ENCODE data around the gene ADIPOQ.

The ADIPOQ gene

DNA sequence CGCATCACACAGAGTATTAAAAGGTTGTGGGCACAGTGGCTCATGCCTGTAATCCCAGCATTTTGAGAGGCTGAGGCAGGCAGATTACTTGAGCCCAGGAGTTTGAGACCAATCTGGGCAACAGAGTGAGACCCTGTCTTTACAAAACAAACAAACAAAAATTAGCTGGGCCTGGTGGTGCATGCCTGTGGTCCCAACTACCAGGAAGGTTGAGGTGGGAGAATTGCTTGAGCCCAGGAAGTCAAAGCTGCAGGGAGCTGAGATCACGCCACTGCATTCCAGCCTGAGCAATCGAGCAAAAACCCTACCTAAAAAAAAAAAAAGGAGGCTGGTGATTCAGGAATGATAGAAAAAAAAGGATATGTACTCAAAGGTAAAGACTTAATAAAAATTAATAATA lies 59.6 kb downstream of the ADIPOQ start (continued):
- TF ChIP-seq, protein P1, sequence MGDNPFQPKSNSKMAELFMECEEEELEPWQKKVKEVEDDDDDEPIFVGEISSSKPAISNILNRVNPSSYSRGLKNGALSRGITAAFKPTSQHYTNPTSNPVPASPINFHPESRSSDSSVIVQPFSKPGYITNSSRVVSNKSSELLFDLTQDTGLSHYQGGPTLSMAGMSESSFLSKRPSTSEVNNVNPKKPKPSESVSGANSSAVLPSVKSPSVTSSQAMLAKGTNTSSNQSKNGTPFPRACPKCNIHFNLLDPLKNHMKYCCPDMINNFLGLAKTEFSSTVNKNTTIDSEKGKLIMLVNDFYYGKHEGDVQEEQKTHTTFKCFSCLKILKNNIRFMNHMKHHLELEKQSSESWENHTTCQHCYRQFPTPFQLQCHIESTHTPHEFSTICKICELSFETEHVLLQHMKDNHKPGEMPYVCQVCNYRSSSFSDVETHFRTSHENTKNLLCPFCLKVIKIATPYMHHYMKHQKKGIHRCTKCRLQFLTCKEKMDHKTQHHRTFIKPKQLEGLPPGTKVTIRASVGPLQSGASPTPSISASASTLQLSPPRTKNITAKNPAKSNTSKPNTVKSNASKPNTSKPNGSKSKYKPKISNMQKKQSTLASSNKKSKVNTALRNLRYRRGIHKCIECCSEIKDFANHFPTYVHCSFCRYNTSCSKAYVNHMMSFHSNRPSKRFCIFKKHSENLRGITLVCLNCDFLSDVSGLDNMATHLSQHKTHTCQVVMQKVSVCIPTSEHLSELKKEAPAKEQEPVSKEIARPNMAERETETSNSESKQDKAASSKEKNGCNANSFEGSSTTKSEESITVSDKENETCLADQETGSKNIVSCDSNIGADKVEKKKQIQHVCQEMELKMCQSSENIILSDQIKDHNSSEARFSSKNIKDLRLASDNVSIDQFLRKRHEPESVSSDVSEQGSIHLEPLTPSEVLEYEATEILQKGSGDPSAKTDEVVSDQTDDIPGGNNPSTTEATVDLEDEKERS (tag by site-specific recombination; IDR thresholded peaks at IDR 0.05) = no peak
- TF ChIP-seq ZNF350 (tag by site-specific recombination; IDR thresholded peaks at IDR 0.05) (no peak), ZNF521 (tag by site-specific recombination; IDR thresholded peaks at IDR 0.05) (no peak), ZBTB17 (tag by site-specific recombination; IDR thresholded peaks at IDR 0.05) (no peak), ZNF132 (tag by site-specific recombination; IDR thresholded peaks at IDR 0.05; ENCODE audit: borderline replicate concordance) (no peak), ZNF830 (tag by site-specific recombination; IDR thresholded peaks at IDR 0.05; ENCODE audit: low read depth) (no peak), ZNF792 (tag by site-specific recombination; IDR thresholded peaks at IDR 0.05) (no peak), ZNF488 (tag by site-specific recombination; IDR thresholded peaks at IDR 0.05) (no peak), ZNF2 (tag by site-specific recombination; IDR thresholded peaks at IDR 0.05) (no peak), ZNF214 (tag by site-specific recombination; IDR thresholded peaks at IDR 0.05; ENCODE audit: borderline replicate concordance) (no peak)

- H3K9me3 ChIP-seq (ENCODE audit: control insufficient read depth, insufficient read depth, low read depth, low read length) = no peaks in the 10 kb centered on the region
- H3K4me1 ChIP-seq (ENCODE audit: control insufficient read depth, insufficient read depth, low read length) = no peaks in the 10 kb centered on the region
- H3K27ac ChIP-seq (ENCODE audit: extremely low read depth, low read depth, low read length) = no peak overlapping the region
- H3K4me3 ChIP-seq (ENCODE audit: low read depth, low read length) = no peak overlapping the region
- POLR2A ChIA-PET = no interaction called here
- CTCF ChIA-PET = no interaction called here
- no peaks in the 10 kb centered on the region for H3K36me3 ChIP-seq (ENCODE audit: control insufficient read depth in 2 of 2, insufficient read depth in 1 of 2, low read length in 2 of 2)
- no peak for TF ChIP-seq ZNF426 (tag by site-specific recombination; IDR thresholded peaks at IDR 0.05)
- no peak for TF ChIP-seq ZNF768 (tag by site-specific recombination; IDR thresholded peaks at IDR 0.05)
- TF ChIP-seq KLF8 (tag by site-specific recombination; IDR thresholded peaks at IDR 0.05) = no peak
- no peak for TF ChIP-seq ZXDB (tag by site-specific recombination; IDR thresholded peaks at IDR 0.05)
- TF ChIP-seq ZNF175 (tag by site-specific recombination; IDR thresholded peaks at IDR 0.05) = no peak
- TF ChIP-seq, protein P2, sequence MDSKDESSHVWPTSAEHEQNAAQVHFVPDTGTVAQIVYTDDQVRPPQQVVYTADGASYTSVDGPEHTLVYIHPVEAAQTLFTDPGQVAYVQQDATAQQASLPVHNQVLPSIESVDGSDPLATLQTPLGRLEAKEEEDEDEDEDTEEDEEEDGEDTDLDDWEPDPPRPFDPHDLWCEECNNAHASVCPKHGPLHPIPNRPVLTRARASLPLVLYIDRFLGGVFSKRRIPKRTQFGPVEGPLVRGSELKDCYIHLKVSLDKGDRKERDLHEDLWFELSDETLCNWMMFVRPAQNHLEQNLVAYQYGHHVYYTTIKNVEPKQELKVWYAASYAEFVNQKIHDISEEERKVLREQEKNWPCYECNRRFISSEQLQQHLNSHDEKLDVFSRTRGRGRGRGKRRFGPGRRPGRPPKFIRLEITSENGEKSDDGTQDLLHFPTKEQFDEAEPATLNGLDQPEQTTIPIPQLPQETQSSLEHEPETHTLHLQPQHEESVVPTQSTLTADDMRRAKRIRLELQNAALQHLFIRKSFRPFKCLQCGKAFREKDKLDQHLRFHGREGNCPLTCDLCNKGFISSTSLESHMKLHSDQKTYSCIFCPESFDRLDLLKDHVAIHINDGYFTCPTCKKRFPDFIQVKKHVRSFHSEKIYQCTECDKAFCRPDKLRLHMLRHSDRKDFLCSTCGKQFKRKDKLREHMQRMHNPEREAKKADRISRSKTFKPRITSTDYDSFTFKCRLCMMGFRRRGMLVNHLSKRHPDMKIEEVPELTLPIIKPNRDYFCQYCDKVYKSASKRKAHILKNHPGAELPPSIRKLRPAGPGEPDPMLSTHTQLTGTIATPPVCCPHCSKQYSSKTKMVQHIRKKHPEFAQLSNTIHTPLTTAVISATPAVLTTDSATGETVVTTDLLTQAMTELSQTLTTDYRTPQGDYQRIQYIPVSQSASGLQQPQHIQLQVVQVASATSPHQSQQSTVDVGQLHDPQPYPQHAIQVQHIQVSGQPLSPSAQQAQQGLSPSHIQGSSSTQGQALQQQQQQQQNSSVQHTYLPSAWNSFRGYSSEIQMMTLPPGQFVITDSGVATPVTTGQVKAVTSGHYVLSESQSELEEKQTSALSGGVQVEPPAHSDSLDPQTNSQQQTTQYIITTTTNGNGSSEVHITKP (tag by site-specific recombination; IDR thresholded peaks at IDR 0.05) = no peak
- no peak for TF ChIP-seq ZNF121 (tag by site-specific recombination; IDR thresholded peaks at IDR 0.05)
- no peak for TF ChIP-seq HOXA7 (CRISPR knock-in tag; IDR thresholded peaks at IDR 0.05; ENCODE audit: borderline replicate concordance)
- TF ChIP-seq, protein P3, sequence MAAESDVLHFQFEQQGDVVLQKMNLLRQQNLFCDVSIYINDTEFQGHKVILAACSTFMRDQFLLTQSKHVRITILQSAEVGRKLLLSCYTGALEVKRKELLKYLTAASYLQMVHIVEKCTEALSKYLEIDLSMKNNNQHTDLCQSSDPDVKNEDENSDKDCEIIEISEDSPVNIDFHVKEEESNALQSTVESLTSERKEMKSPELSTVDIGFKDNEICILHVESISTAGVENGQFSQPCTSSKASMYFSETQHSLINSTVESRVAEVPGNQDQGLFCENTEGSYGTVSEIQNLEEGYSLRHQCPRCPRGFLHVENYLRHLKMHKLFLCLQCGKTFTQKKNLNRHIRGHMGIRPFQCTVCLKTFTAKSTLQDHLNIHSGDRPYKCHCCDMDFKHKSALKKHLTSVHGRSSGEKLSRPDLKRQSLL (tag by site-specific recombination; IDR thresholded peaks at IDR 0.05) = no peak
- no peak for TF ChIP-seq GLI2 (tag by site-specific recombination; IDR thresholded peaks at IDR 0.05; ENCODE audit: borderline replicate concordance, low read depth)
- TF ChIP-seq ZNF274 (IDR thresholded peaks at IDR 0.05; ENCODE audit: low read length) = no peak
- TF ChIP-seq ZNF274 (tag by site-specific recombination; IDR thresholded peaks at IDR 0.05; ENCODE audit: borderline replicate concordance) = no peak
- no peak for TF ChIP-seq ZNF776 (tag by site-specific recombination; IDR thresholded peaks at IDR 0.05; ENCODE audit: borderline replicate concordance)
- TF ChIP-seq, protein P4, sequence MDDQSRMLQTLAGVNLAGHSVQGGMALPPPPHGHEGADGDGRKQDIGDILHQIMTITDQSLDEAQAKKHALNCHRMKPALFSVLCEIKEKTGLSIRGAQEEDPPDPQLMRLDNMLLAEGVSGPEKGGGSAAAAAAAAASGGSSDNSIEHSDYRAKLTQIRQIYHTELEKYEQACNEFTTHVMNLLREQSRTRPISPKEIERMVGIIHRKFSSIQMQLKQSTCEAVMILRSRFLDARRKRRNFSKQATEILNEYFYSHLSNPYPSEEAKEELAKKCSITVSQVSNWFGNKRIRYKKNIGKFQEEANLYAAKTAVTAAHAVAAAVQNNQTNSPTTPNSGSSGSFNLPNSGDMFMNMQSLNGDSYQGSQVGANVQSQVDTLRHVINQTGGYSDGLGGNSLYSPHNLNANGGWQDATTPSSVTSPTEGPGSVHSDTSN (CRISPR knock-in tag; IDR thresholded peaks at IDR 0.05) = no peak
- no peak for TF ChIP-seq ZNF544 (tag by site-specific recombination; IDR thresholded peaks at IDR 0.05)
- TF ChIP-seq YY2 (tag by site-specific recombination; IDR thresholded peaks at IDR 0.05) = no peak
Measured at GRCh38 chr3:186902713-186903112, 60.2 kb downstream of the ADIPOQ start.

All from HEK293 (cell line).